Measurements from ENCODE around the gene SLC12A8. TPM values are rescaled to one million over a fixed set of nuclear protein-coding genes. Genes with fewer than 3 reads are reported as not detected.

SLC12A8 gene
- total RNA-seq, 1 donor from 2014 or later = 0.20 TPM

DNA sequence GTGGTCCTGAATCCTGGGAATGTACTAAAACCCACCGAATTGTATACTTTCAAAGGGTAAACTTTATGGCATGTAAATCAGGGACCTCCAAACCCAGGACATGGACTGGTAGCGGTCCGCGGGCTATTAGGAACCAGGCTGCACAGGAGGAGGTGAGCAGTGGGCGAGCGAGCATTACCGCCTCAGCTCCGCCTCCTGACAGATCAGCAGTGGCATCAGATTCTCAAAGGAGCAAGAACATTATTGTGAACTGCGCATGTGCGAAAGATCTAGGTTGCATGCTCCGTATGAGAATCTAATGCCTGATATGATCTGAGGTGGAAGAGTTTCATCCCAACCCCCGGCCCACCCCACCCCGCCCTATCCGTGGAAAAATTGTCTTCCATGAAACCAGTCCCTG is 178.9 kb downstream of the SLC12A8 start:
- DNase-seq (ENCODE audit: low read depth in 2 of 2) = no peak

DNA sequence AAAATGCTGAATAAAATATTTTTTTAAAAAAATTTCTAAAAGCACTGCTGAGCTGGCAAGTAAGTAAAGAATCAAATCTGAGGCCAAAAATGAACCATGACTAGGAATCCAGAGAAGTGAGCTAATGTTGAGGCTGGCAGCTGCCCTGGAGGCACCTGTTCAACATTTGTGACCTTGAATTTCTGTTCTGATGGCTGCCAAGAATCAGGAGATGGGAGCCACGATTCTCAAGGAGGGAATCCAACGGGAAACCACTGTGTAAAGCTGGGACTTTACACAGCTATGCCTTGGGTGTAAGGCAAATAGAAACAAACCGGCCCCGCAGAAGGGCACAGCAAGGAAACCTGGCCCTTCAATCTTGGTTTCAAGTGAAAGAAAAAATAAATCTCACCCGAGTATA is 179.4 kb downstream of the SLC12A8 start:
- DNase-seq (ENCODE audit: low read depth in 2 of 2) = peak in 1 of 2 donors; percentile 42

DNA sequence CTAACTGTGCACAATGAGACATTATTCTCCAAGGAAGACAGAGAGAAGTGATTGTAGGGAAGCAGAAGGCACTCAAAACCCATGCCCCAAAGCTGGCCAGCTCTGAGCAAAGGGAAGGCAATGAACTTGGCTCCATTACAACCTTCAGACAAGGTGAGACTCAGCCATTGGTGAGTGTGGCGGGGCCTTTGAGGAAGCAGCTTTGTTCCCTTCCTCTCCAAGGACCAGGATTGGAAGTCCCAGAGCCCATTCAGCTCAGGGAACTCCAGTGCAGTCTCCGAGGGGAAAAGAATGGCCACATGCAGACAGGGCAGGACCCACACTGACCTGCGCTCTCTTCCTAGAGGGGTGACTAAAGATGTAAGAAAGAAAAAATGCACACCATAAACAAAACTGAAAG is 179.9 kb downstream of the SLC12A8 start:
- no peak for DNase-seq (ENCODE audit: low read depth in 2 of 2)

Other genes with a start within 250 kb of the SLC12A8 start
- 15.1 and 19.6 TPM in 2 replicates for gene HEG1, start 156.8 kb downstream of the SLC12A8 start, total RNA-seq
- gene ZNF148, start 162.6 kb upstream of the SLC12A8 start, total RNA-seq = 15.0 and 20.8 TPM in 2 replicates